Natural killer cell (primary cell): Measurements from ENCODE around the gene NR6A1. TPM values are rescaled to one million over a fixed set of nuclear protein-coding genes. Genes with fewer than 3 reads are reported as not detected.

Source experiments
- ATAC-seq, 3 donors: fragments of 150-1000 bp in 2 of 3; fragments of 200-7000 bp in 1 of 3; cut with Tn5 transposase; 1 replicate in 1 of 3; 2 replicates in 2 of 3; pipeline ENCODE4 v1.10.0; 2021; ENCODE audit warnings: mild to moderate bottlenecking in 2 of 3, moderate library complexity in 2 of 3
- DNase-seq, 2 donors: peaks; one replicate each; pipeline versions ENCODE4 v3.0.0 to v3.0.0-alpha.2; 2013 to 2021; ENCODE audit warnings: mixed read lengths in 1 of 2
- H3K27ac ChIP-seq: one replicate; pipeline ENCODE4 v1.5.1; 2013; ENCODE audit warnings: mild to moderate bottlenecking, low read length
- H3K27me3 ChIP-seq: one replicate; pipeline ENCODE4 v1.6.1; 2013; ENCODE audit warnings: low read length; ENCODE audit not compliant: control insufficient read depth, insufficient read depth
- H3K36me3 ChIP-seq: one replicate; pipeline ENCODE4 v1.6.1; 2013; ENCODE audit warnings: low read length; ENCODE audit not compliant: control insufficient read depth, insufficient read depth
- H3K4me1 ChIP-seq: one replicate; pipeline ENCODE4 v1.6.1; 2013; ENCODE audit warnings: low read length; ENCODE audit not compliant: control insufficient read depth, insufficient read depth
- H3K4me3 ChIP-seq: one replicate; pipeline ENCODE4 v1.5.1; 2013; ENCODE audit warnings: low read length
- H3K9me3 ChIP-seq: one replicate; pipeline ENCODE4 v1.6.1; 2013; ENCODE audit warnings: low read length; ENCODE audit not compliant: control insufficient read depth, insufficient read depth
- H3K27ac Mint-ChIP-seq, 2 donors: one replicate each; pipeline ENCODE4 v1.8.0; 2022; ENCODE audit warnings: mild to moderate bottlenecking in 2 of 2, mixed read lengths in 2 of 2, moderate library complexity in 1 of 2
- H3K27me3 Mint-ChIP-seq, 2 donors: one replicate each; pipeline ENCODE4 v1.8.0; 2022; ENCODE audit warnings: low read depth in 2 of 2, mixed read lengths in 2 of 2
- H3K36me3 Mint-ChIP-seq: one replicate; pipeline ENCODE4 v1.8.0; 2022; ENCODE audit warnings: mixed read lengths
- H3K4me1 Mint-ChIP-seq, 2 donors: one replicate each; pipeline ENCODE4 v1.8.0; 2022; ENCODE audit warnings: mixed read lengths in 2 of 2
- H3K4me3 Mint-ChIP-seq: one replicate; pipeline ENCODE4 v1.8.0; 2022; ENCODE audit warnings: mild to moderate bottlenecking, moderate library complexity, mixed read lengths
- H3K9me3 Mint-ChIP-seq, 2 donors: one replicate each; pipeline ENCODE4 v1.8.0; 2022; ENCODE audit warnings: mixed read lengths in 2 of 2
- WGBS: methylation state at CpG from one replicate; pipeline ENCODE4 v1.1.7; 2013; ENCODE audit warnings: missing lambda C conversion rate; ENCODE audit not compliant: insufficient coverage; 5-methylcytosine and 5-hydroxymethylcytosine counted together
- intact Hi-C: fragments of 100-400 bp; cut with micrococcal nuclease; formaldehyde crosslinking; loops from one replicate; pipeline ENCODE4 v1.14.2; 2022
- total RNA-seq, 4 donors: library from RNA; stranded (reverse); fragments of 120-200 nt in 1 of 4; gene quantifications; one replicate each; pipeline versions ENCODE4 v1.2.3 to v1.2.4, GENCODE V29; 2013 to 2022
- TF ChIP-seq, protein P1 (sequence below): fragments of 200-600 bp; IDR thresholded peaks from one replicate; pipeline ENCODE4 v1.8.0; 2022; ENCODE audit warnings: antibody characterized with exemption

NR6A1 gene
- total RNA-seq, 3 donors from 2014 or later (not counting 1 experiment from before 2014, with no cell fraction given), result 0.07 to 0.75 (median 0.49) TPM

- ATAC-seq (no peak), DNase-seq (no peak)
- intact Hi-C loops, result no loop called here
- H3K9me3 Mint-ChIP-seq, result no peaks in the 10 kb centered on the region
- Histone ChIP-seq H3K9me3 (no peaks in the 10 kb centered on the region), H3K27ac (no peak overlapping the region), H3K4me3 (no peak overlapping the region), H3K36me3 (no peaks in the 10 kb centered on the region), H3K27me3 (peaks cover 15% of the 10 kb centered on the region), H3K4me1 (peaks cover 20% of the 10 kb centered on the region)
- peaks cover 14 to 21% of the 10 kb centered on the region in 2 donors for H3K4me1 Mint-ChIP-seq
- no peak overlapping the region for H3K4me3 Mint-ChIP-seq
- no peak overlapping the region for H3K27ac Mint-ChIP-seq
- TF ChIP-seq, protein P1, sequence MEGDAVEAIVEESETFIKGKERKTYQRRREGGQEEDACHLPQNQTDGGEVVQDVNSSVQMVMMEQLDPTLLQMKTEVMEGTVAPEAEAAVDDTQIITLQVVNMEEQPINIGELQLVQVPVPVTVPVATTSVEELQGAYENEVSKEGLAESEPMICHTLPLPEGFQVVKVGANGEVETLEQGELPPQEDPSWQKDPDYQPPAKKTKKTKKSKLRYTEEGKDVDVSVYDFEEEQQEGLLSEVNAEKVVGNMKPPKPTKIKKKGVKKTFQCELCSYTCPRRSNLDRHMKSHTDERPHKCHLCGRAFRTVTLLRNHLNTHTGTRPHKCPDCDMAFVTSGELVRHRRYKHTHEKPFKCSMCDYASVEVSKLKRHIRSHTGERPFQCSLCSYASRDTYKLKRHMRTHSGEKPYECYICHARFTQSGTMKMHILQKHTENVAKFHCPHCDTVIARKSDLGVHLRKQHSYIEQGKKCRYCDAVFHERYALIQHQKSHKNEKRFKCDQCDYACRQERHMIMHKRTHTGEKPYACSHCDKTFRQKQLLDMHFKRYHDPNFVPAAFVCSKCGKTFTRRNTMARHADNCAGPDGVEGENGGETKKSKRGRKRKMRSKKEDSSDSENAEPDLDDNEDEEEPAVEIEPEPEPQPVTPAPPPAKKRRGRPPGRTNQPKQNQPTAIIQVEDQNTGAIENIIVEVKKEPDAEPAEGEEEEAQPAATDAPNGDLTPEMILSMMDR, result no peak
- peaks cover 7% of the 10 kb centered on the region for H3K36me3 Mint-ChIP-seq
- H3K27me3 Mint-ChIP-seq, result peaks cover 22 to 30% of the 10 kb centered on the region in 2 donors
- 85% methylated on average over 12 of the region's 12 CpGs for WGBS
Measured at GRCh38 chr9:124500796-124501611, 270.1 kb downstream of the NR6A1 start.

DNA sequence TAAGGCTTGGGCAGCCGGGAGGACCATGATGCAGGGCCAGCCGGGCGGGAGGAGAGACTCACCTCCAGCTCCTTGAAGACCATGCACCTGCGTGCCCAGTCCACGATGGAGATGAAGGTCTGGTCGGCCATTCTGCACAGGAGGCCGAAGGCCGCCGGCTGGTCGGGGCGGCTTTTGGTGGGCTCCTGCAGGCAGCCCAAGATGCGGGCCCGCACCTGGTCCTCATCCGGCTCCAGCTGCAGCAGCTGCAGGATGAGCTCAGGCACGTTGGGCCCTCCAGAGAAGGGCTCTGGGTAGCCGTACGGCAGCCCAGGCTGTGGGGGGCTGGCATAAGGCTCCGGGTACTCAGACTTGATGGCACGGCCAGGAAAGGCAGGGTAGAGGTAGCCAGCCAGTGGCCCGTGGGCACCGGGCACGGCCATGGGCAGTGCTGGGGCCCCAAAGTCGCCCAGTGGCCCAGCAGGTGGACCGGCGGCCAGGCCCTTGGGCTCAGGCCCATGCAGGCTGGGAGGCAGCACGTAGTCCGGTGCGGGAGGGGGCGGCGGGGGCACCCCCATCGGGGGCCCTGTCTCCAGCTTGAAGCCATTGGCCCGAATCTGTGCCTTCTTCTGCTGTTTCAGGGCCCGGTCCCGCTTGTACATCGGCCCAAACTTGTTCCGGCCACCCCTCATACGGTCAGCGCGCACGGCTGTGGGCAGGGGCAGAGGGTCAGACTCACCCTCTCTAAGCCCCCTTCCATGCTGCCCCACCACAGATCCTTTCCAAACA, 270.9 kb downstream of the NR6A1 start:
- Mint-ChIP-seq H3K27me3 (peaks cover 18 to 22% of the 10 kb centered on the region in 2 donors), H3K27ac (no peak overlapping the region), H3K36me3 (peaks cover 7% of the 10 kb centered on the region), H3K4me1 (peaks cover 19 to 29% of the 10 kb centered on the region in 2 donors), H3K4me3 (no peak overlapping the region), H3K9me3 (no peaks in the 10 kb centered on the region)
- H3K4me1 ChIP-seq, result peaks cover 28% of the 10 kb centered on the region
- no peaks in the 10 kb centered on the region for H3K9me3 ChIP-seq
- TF ChIP-seq, protein P1, result no peak
- WGBS, result 93% methylated on average over 40 of the region's 40 CpGs
- no peak overlapping the region for H3K27ac ChIP-seq
- no peaks in the 10 kb centered on the region for H3K36me3 ChIP-seq
- DNase-seq (no peak), ATAC-seq (no peak)
- H3K4me3 ChIP-seq, result no peak overlapping the region
- H3K27me3 ChIP-seq, result peaks cover 11% of the 10 kb centered on the region
- intact Hi-C loops, result no loop called here

DNA sequence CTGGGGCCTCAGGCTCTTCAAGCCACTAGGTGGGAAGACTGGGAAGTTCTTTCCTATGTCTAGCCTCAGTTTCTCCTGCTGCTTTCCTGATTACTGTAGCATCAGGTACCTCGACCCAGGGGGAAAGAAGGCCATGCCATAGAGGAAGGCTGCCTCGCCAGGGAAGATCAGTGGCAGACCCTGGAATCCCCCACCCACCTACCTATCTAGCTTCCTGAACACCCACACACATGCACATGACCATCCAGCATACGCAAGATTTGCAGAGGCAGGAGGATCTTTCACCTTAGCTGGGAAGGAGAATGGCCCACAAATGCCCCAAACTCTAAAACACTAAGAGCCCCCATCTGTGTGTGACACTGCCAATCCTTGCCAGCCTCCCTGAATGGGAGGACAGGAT, 271.9 kb downstream of the NR6A1 start:
- Mint-ChIP-seq H3K27ac (no peak overlapping the region), H3K4me3 (no peak overlapping the region), H3K36me3 (peaks cover 7% of the 10 kb centered on the region), H3K9me3 (no peaks in the 10 kb centered on the region), H3K27me3 (peaks cover 16 to 18% of the 10 kb centered on the region in 2 donors), H3K4me1 (peaks cover 18 to 29% of the 10 kb centered on the region in 2 donors)
- ATAC-seq, result no peak
- H3K27me3 ChIP-seq, result peaks cover 11% of the 10 kb centered on the region
- no peak overlapping the region for H3K27ac ChIP-seq
- no peaks in the 10 kb centered on the region for H3K36me3 ChIP-seq
- intact Hi-C loops, result no loop called here
- H3K4me1 ChIP-seq, result peaks cover 30% of the 10 kb centered on the region
- no peaks in the 10 kb centered on the region for H3K9me3 ChIP-seq
- H3K4me3 ChIP-seq, result no peak overlapping the region
- TF ChIP-seq, protein P1, result no peak
- no peak for DNase-seq
- WGBS, result 54% methylated on average over 3 of the region's 3 CpGs
